Endothelial cell of umbilical vein (primary cell): ENCODE results near the gene ANKDD1B. TPM values are rescaled to one million over a fixed set of nuclear protein-coding genes. Genes with fewer than 3 reads are reported as not detected.
"Not testable (repeated sequence)": the region's sequence is repeated elsewhere in the genome, so short reads cannot be mapped to it uniquely, and the experiment has no call there.

Experiments
- BruUV-seq: library from RNA; stranded (reverse); fragments of 400-500 nt; replicated peaks from 2 replicates; lab custom pipeline; 2021; lab: Mats Ljungman, UMichigan
- CTCF ChIA-PET: fragments of 300-600, 350-600 bp; sonication (Branson Sonifier 250); formaldehyde crosslinking; loops from one replicate; lab custom pipeline; 2021; ENCODE audit warnings: antibody characterized with exemption, inconsistent platforms; lab: Charles Lee
- POLR2A ChIA-PET: fragments of 300-600, 350-600 bp; sonication (Branson Sonifier 250); formaldehyde crosslinking; loops from one replicate; lab custom pipeline; 2021; ENCODE audit warnings: antibody characterized with exemption, inconsistent platforms; lab: Charles Lee
- DNase-seq: peaks from one replicate; pipeline ENCODE4 v3.0.0-alpha.2; 2011; ENCODE audit warnings: low read depth, low spot score
- FAIRE-seq: peaks from 2 replicates; lab custom pipeline; 2011; peaks lifted over from hg19 to GRCh38; lab: Jason Lieb, UNC
- H2AFZ ChIP-seq: 2 replicates; pipeline ENCODE4 v1.6.0; 2012; ENCODE audit warnings: low read depth, low read length, control low read depth, inconsistent platforms
- H3K27ac ChIP-seq: 2 replicates; pipeline ENCODE4 v1.5.1; 2011; ENCODE audit warnings: low read depth, mild to moderate bottlenecking, control low read depth, low read length, moderate library complexity; ENCODE audit not compliant: insufficient read depth
- H3K27me3 ChIP-seq, 2 experiments: 2 replicates each; pipeline versions ENCODE4 v1.6.0 to v1.6.1; 2011; ENCODE audit warnings: low read length in 2 of 2, mixed read lengths in 1 of 2; ENCODE audit not compliant: control insufficient read depth in 2 of 2, insufficient read depth in 2 of 2
- H3K36me3 ChIP-seq, 2 experiments: 2 replicates in 1 of 2; 3 replicates in 1 of 2; pipeline ENCODE4 v1.5.1; 2011; ENCODE audit warnings: low read length in 2 of 2, mild to moderate bottlenecking in 1 of 2, moderate library complexity in 1 of 2; ENCODE audit not compliant: control insufficient read depth in 2 of 2, insufficient read depth in 2 of 2; ENCODE audit errors: extremely low read depth in 1 of 2
- H3K4me1 ChIP-seq: 3 replicates; pipeline ENCODE4 v1.5.1; 2011; ENCODE audit warnings: mild to moderate bottlenecking, low read length; ENCODE audit not compliant: control insufficient read depth, insufficient read depth; ENCODE audit errors: extremely low read depth
- H3K4me2 ChIP-seq: 2 replicates; pipeline ENCODE4 v1.6.1; 2011; ENCODE audit warnings: low read length, control low read depth, mixed read lengths; ENCODE audit not compliant: insufficient read depth
- H3K4me3 ChIP-seq, 3 experiments: fragments of 200-600 bp in 1 of 3; sonication (generic), shearing (Covaris generic) in 1 of 3; replicated peaks in 1 of 3; 2 replicates each; pipeline ENCODE4 v1.5.1; 2011 to 2016; ENCODE audit warnings: control low read depth in 3 of 3, low read length in 3 of 3, mild to moderate bottlenecking in 2 of 3, inconsistent platforms in 1 of 3, low read depth in 1 of 3, moderate library complexity in 1 of 3; ENCODE audit not compliant: insufficient read depth in 1 of 3
- H3K79me2 ChIP-seq: 2 replicates; pipeline ENCODE4 v1.6.0; 2012; ENCODE audit warnings: low read length, inconsistent platforms; ENCODE audit not compliant: control insufficient read depth, insufficient read depth
- H3K9ac ChIP-seq: replicated peaks from 2 replicates; pipeline ENCODE3; 2011; ENCODE audit warnings: low read length, control low read depth; ENCODE audit not compliant: insufficient read depth; ENCODE audit errors: extremely low read depth
- H3K9me1 ChIP-seq: replicated peaks from 3 replicates; pipeline ENCODE4 v1.6.0; 2011; ENCODE audit warnings: mild to moderate bottlenecking, low read length; ENCODE audit not compliant: control insufficient read depth, insufficient read depth; ENCODE audit errors: extremely low read depth
- H3K9me3 ChIP-seq: replicated peaks from 2 replicates; pipeline ENCODE4 v1.5.1; 2012; ENCODE audit warnings: low read length, inconsistent platforms; ENCODE audit not compliant: control insufficient read depth, insufficient read depth
- H4K20me1 ChIP-seq: replicated peaks from 2 replicates; pipeline ENCODE3; 2011; ENCODE audit warnings: mild to moderate bottlenecking, low read length; ENCODE audit not compliant: control insufficient read depth, insufficient read depth; ENCODE audit errors: extremely low read depth
- EZH2 ChIP-seq: IDR thresholded peaks from 2 replicates; pipeline ENCODE4 v1.6.1; 2012; ENCODE audit warnings: borderline replicate concordance, low read depth, mild to moderate bottlenecking, moderate library complexity, low read length, inconsistent platforms; ENCODE audit not compliant: severe bottlenecking
- FOS ChIP-seq: IDR thresholded peaks from 2 replicates; pipeline ENCODE4 v1.6.1; 2011; ENCODE audit warnings: mild to moderate bottlenecking, low read length, moderate library complexity, borderline replicate concordance; ENCODE audit not compliant: insufficient read depth
- GATA2 ChIP-seq: IDR thresholded peaks from 2 replicates; pipeline ENCODE4 v1.7.0; 2011; ENCODE audit warnings: low read depth, mild to moderate bottlenecking, moderate library complexity, mixed read lengths, low read length; ENCODE audit not compliant: insufficient read length, insufficient read depth
- JUN ChIP-seq: IDR thresholded peaks from 2 replicates; pipeline ENCODE4 v1.6.1; 2011; ENCODE audit warnings: borderline replicate concordance, low read depth; ENCODE audit not compliant: insufficient read length, insufficient read depth
- MYC ChIP-seq: IDR thresholded peaks from one replicate; pipeline ENCODE4 v1.6.1; 2011; ENCODE audit warnings: mild to moderate bottlenecking, low read depth, low read length
- POLR2A ChIP-seq: IDR thresholded peaks from 2 replicates; pipeline ENCODE4 v1.6.1; 2012; ENCODE audit warnings: low read depth, mild to moderate bottlenecking, control low read depth, low read length
- POLR2AphosphoS5 ChIP-seq: IDR thresholded peaks from 2 replicates; pipeline ENCODE4 v1.6.1; 2012; ENCODE audit warnings: low read depth, mild to moderate bottlenecking, control low read depth, low read length, moderate library complexity; ENCODE audit not compliant: insufficient read depth
- dilution Hi-C: fragments of 300-500 bp; cut with MboI; formaldehyde crosslinking; loops from one replicate; pipeline ENCODE4 v1.15.0; 2019; ENCODE audit warnings: low sequenced_read_pairs; ENCODE audit not compliant: extremely low pct_ligation_motif_present
- intact Hi-C: fragments of 100-400 bp; cut with micrococcal nuclease; formaldehyde crosslinking; loops from one replicate; pipeline ENCODE4 v1.10.0; 2022
- polyA plus RNA-seq, 4 experiments: library from polyadenylated mRNA; depleted of rRNA in 3 of 4; stranded (reverse) in 3 of 4; unstranded in 1 of 4; fragments of >200 nt; gene quantifications; 2 replicates each; pipeline versions ENCODE4 v1.2.1 to v1.2.3, GENCODE V29; 2011 to 2012; ENCODE audit warnings: missing spikeins in 1 of 4
- total RNA-seq: library from RNA; stranded (reverse); gene quantifications from 2 replicates; pipeline ENCODE4 v1.2.3, GENCODE V29; 2021
- TF ChIP-seq, protein P1 (sequence below), 2 donors: IDR thresholded peaks; 1 replicate in 1 of 2; 2 replicates in 1 of 2; pipeline ENCODE4 v1.5.1; 2011; ENCODE audit warnings: low read length in 2 of 2, mild to moderate bottlenecking in 2 of 2, moderate library complexity in 2 of 2, control low read depth in 1 of 2, inconsistent platforms in 1 of 2, low read depth in 1 of 2; ENCODE audit not compliant: insufficient read depth in 1 of 2; ENCODE audit errors: extremely low read depth in 1 of 2
- TF ChIP-seq, protein P2 (sequence below): IDR thresholded peaks from 2 replicates; pipeline ENCODE4 v1.6.1; 2011; ENCODE audit not compliant: insufficient read depth, insufficient read length

Gene ANKDD1B
- total and polyA plus RNA-seq, 2 donors (not counting 3 experiments of a cell fraction or from before 2014, with no cell fraction given), result 0.15 to 0.71 TPM

DNA sequence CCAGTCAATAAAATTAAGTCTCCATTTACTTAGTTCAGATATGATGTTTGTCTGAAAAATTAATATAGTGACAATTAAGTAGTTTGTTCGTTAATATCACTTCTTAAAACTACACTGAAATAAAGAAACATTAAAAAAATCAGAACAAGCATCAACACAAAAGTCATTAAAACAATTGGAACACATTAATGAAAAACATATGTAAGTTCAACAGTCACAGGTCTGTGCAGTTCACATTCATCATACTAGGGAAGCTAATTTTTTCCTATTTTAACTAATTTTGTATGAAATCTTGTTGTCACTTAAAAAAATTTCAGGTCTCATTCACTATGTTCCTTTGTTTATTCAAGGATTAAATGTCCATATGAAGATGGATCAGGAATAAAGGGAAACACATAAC, 83.5 kb downstream of the ANKDD1B start:
- FAIRE-seq (no peak), DNase-seq (no peak)
- CTCF ChIA-PET, result interaction anchor here (2.3 kb wide), 1 partner anchor 14 kb away, joined by 12 read pairs; no protein-coding TSS in a partner anchor
- no peak overlapping the region for H3K4me2 ChIP-seq
- POLR2A ChIA-PET, result no interaction called here
- H3K79me2 ChIP-seq, result no peaks in the 10 kb centered on the region
- dilution Hi-C loops, result no loop called here
- H3K9me1 ChIP-seq, result no peaks in the 10 kb centered on the region
- TF ChIP-seq MYC, result no peak
- no peak for TF ChIP-seq FOS
- no peak for TF ChIP-seq POLR2AphosphoS5
- TF ChIP-seq, protein P1, sequence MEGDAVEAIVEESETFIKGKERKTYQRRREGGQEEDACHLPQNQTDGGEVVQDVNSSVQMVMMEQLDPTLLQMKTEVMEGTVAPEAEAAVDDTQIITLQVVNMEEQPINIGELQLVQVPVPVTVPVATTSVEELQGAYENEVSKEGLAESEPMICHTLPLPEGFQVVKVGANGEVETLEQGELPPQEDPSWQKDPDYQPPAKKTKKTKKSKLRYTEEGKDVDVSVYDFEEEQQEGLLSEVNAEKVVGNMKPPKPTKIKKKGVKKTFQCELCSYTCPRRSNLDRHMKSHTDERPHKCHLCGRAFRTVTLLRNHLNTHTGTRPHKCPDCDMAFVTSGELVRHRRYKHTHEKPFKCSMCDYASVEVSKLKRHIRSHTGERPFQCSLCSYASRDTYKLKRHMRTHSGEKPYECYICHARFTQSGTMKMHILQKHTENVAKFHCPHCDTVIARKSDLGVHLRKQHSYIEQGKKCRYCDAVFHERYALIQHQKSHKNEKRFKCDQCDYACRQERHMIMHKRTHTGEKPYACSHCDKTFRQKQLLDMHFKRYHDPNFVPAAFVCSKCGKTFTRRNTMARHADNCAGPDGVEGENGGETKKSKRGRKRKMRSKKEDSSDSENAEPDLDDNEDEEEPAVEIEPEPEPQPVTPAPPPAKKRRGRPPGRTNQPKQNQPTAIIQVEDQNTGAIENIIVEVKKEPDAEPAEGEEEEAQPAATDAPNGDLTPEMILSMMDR (IDR thresholded peaks at IDR 0.05; ENCODE audit: extremely low read depth in 1 of 2, insufficient read depth in 1 of 2, low read depth in 1 of 2, low read length in 2 of 2), result no peak
- no peak for TF ChIP-seq JUN
- TF ChIP-seq EZH2, result no peak
- no peak for TF ChIP-seq POLR2A
- no peak for TF ChIP-seq GATA2
- TF ChIP-seq, protein P2, sequence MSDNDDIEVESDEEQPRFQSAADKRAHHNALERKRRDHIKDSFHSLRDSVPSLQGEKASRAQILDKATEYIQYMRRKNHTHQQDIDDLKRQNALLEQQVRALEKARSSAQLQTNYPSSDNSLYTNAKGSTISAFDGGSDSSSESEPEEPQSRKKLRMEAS, result no peak
- intact Hi-C loops, result no loop called here
- H3K4me3 ChIP-seq, result no peak overlapping the region
- H4K20me1 ChIP-seq, result no peaks in the 10 kb centered on the region
- no peaks in the 10 kb centered on the region for H3K9me3 ChIP-seq
- H3K9ac ChIP-seq, result no peak overlapping the region
- no peaks in the 10 kb centered on the region for H3K27me3 ChIP-seq
- no peak overlapping the region for H3K27ac ChIP-seq
- no peak overlapping the region for H2AFZ ChIP-seq
- no TSS peak for BruUV-seq
- peaks cover 1 to 8% of the 10 kb centered on the region in 2 experiments for H3K36me3 ChIP-seq
- H3K4me1 ChIP-seq, result no peaks in the 10 kb centered on the region

DNA sequence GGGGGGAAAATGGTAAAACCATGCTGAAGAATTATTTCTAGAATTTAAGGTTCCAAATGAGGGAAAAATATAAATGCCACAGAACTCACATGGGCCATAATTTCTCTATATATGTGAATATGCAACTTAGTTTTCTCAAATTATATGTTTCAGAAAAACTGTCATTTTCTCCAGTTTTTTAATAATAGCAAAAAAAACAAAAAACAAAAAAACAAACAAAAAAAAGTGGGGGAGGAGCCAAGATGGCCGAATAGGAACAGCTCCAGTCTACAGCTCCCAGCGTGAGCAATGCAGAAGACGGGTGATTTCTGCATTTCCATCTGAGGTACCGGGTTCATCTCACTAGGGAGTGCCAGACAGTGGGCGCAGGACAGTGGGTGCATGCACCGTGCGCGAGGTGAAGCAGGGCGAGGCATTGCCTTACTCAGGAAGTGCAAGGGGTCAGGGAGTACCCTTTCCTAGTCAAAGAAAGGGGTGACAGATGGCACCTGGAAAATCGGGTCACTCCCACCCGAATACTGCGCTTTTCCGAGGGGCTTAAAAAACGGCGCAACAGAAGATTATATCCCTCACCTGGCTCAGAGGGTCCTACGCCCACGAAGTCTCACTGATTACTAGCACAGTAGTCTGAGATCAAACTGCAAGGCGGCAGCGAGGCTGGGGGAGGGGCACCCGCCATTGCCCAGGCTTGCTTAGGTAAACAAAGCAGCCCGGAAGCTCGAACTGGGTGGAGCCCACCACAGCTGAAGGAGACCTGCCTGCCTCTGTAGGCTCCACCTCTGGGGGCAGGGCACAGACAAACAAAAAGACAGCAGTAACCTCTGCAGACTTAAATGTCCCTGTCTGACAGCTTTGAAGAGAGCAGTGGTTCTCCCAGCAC, 84.5 kb downstream of the ANKDD1B start:
- FAIRE-seq, POLR2A ChIA-PET, intact Hi-C loops, H2AFZ ChIP-seq, H3K4me2 ChIP-seq, H4K20me1 ChIP-seq, H3K4me1 ChIP-seq, DNase-seq, BruUV-seq, H3K4me3 ChIP-seq, H3K27me3 ChIP-seq, H3K9ac ChIP-seq, H3K79me2 ChIP-seq, H3K27ac ChIP-seq, H3K9me3 ChIP-seq, H3K36me3 ChIP-seq, dilution Hi-C loops, H3K9me1 ChIP-seq: not testable (repeated sequence)
- CTCF ChIA-PET, result interaction anchor here (2.3 kb wide), 1 partner anchor 15 kb away, joined by 12 read pairs; no protein-coding TSS in a partner anchor
